ENCODE measurements around the gene TBC1D10B. TPM values are rescaled to one million over a fixed set of nuclear protein-coding genes. Genes with fewer than 3 reads are reported as not detected.
"Not testable (repeated sequence)": the region's sequence is repeated elsewhere in the genome, so short reads cannot be mapped to it uniquely, and the experiment has no call there.

Gene TBC1D10B
- total RNA-seq, 1 donor from 2014 or later = 8.2 TPM

DNA sequence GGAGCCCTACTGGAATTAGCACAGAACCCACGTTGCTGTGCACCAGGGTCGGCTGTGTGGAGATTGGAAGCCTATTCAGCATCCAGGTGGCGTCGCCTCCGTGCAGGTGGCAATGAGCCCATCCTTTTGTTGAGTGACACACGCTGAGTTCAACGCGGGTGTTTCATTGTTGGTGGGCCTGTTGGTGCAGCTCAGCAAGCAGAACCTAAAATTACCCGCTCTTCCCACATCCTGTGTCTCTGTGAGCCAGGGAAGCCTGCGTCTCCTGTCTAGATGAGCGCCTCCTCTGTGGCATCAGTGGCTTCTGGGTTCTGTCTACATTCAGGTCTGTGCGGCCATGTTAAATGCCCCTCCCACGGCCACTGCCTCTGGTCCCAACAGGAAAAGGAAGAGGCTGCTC lies 29.7 kb downstream of the TBC1D10B start:
- Histone ChIP-seq H3K4me2 (no peak overlapping the region), H3K27me3 (no peaks in the 10 kb centered on the region), H3K79me2 (ENCODE audit: low read depth) (no peaks in the 10 kb centered on the region), H3K36me3 (no peaks in the 10 kb centered on the region), H3K27ac (no peak overlapping the region), H4K20me1 (ENCODE audit: low read depth) (no peaks in the 10 kb centered on the region), H3K4me3 (no peak overlapping the region), H3F3A (ENCODE audit: low read depth) (peaks cover 5% of the 10 kb centered on the region), H3K9ac (no peak overlapping the region), H2AFZ (replicated peaks) (no peak overlapping the region), H3K4me1 (no peaks in the 10 kb centered on the region), H3K9me3 (ENCODE audit: low read depth) (no peaks in the 10 kb centered on the region)
- Mint-ChIP-seq H3K36me3 (no peaks in the 10 kb centered on the region), H3K9me3 (no peaks in the 10 kb centered on the region), H3K4me3 (no peak overlapping the region), H3K27ac (no peak overlapping the region), H3K4me1 (peaks cover 4% of the 10 kb centered on the region), H3K27me3 (ENCODE audit: insufficient read depth, low read depth) (peaks cover 6% of the 10 kb centered on the region)
- no peak for DNase-seq (ENCODE audit: low spot score)
- TF ChIP-seq, protein P1, sequence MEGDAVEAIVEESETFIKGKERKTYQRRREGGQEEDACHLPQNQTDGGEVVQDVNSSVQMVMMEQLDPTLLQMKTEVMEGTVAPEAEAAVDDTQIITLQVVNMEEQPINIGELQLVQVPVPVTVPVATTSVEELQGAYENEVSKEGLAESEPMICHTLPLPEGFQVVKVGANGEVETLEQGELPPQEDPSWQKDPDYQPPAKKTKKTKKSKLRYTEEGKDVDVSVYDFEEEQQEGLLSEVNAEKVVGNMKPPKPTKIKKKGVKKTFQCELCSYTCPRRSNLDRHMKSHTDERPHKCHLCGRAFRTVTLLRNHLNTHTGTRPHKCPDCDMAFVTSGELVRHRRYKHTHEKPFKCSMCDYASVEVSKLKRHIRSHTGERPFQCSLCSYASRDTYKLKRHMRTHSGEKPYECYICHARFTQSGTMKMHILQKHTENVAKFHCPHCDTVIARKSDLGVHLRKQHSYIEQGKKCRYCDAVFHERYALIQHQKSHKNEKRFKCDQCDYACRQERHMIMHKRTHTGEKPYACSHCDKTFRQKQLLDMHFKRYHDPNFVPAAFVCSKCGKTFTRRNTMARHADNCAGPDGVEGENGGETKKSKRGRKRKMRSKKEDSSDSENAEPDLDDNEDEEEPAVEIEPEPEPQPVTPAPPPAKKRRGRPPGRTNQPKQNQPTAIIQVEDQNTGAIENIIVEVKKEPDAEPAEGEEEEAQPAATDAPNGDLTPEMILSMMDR (IDR thresholded peaks at IDR 0.05) = no peak
- no peak for TF ChIP-seq EZH2 (IDR thresholded peaks at IDR 0.05)
- TF ChIP-seq EZH2phosphoT487 (IDR thresholded peaks at IDR 0.05) = no peak

DNA sequence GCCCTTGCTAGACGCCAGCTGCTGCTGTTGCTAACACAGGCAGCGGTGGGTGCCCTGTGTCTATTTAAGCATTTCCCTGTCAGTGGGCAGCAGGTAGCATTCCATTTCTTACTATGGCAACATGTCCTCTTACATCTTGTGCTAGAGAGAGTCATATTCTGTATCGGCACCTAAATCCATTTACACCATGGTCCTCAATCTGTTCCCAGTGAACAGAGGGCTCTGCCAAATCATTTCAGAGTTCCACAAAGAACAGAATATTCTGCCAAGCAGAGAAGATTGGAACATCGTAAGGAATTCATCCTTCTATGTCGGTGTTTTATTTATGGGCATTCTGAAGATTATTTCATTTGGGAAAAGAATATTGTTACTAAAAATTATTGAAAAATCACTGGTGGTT lies 31.6 kb downstream of the TBC1D10B start:
- H3K36me3 Mint-ChIP-seq; H3K9me3 Mint-ChIP-seq; H3K27me3 Mint-ChIP-seq (ENCODE audit: insufficient read depth, low read depth); H3K4me3 Mint-ChIP-seq; H3K27me3 ChIP-seq; H3K27ac Mint-ChIP-seq; H4K20me1 ChIP-seq (ENCODE audit: low read depth); H2AFZ ChIP-seq (replicated peaks); H3K36me3 ChIP-seq; DNase-seq (ENCODE audit: low spot score); H3K4me1 ChIP-seq; H3K27ac ChIP-seq; H3K9ac ChIP-seq; H3K9me3 ChIP-seq (ENCODE audit: low read depth); H3K4me1 Mint-ChIP-seq; H3F3A ChIP-seq (ENCODE audit: low read depth); H3K4me2 ChIP-seq; H3K4me3 ChIP-seq; H3K79me2 ChIP-seq (ENCODE audit: low read depth): not testable (repeated sequence)

DNA sequence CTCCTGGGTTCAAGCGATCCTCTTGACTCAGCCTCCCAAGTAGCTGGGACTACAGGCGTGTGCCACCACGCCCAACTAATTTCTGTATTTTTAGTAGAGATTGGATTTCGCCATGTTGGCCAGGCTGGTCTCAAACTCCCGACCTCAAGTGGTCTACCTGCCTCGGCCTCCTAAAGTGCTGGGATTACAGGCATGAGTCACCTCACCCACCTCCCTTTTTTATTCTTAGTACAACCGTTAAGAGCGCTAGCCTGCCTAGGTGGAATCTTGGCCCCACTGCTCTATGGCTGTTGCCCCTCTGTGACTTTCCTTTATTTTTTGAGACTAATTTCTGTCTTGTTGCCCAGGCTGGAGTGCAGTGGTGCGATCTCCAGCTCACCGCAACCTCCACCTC lies 32.3 kb downstream of the TBC1D10B start:
- H3K36me3 Mint-ChIP-seq; H3F3A ChIP-seq (ENCODE audit: low read depth); H3K9me3 ChIP-seq (ENCODE audit: low read depth); H4K20me1 ChIP-seq (ENCODE audit: low read depth); H3K27me3 ChIP-seq; H3K4me3 ChIP-seq; H3K4me1 ChIP-seq; H3K9me3 Mint-ChIP-seq; H3K27me3 Mint-ChIP-seq (ENCODE audit: insufficient read depth, low read depth); H3K27ac Mint-ChIP-seq; H3K4me3 Mint-ChIP-seq; H3K36me3 ChIP-seq; H3K27ac ChIP-seq; H2AFZ ChIP-seq (replicated peaks); DNase-seq (ENCODE audit: low spot score); H3K4me2 ChIP-seq; H3K9ac ChIP-seq: not testable (repeated sequence)
- H3K79me2 ChIP-seq (ENCODE audit: low read depth) = peaks cover 14% of the 10 kb centered on the region
- H3K4me1 Mint-ChIP-seq = peaks cover 10% of the 10 kb centered on the region

DNA sequence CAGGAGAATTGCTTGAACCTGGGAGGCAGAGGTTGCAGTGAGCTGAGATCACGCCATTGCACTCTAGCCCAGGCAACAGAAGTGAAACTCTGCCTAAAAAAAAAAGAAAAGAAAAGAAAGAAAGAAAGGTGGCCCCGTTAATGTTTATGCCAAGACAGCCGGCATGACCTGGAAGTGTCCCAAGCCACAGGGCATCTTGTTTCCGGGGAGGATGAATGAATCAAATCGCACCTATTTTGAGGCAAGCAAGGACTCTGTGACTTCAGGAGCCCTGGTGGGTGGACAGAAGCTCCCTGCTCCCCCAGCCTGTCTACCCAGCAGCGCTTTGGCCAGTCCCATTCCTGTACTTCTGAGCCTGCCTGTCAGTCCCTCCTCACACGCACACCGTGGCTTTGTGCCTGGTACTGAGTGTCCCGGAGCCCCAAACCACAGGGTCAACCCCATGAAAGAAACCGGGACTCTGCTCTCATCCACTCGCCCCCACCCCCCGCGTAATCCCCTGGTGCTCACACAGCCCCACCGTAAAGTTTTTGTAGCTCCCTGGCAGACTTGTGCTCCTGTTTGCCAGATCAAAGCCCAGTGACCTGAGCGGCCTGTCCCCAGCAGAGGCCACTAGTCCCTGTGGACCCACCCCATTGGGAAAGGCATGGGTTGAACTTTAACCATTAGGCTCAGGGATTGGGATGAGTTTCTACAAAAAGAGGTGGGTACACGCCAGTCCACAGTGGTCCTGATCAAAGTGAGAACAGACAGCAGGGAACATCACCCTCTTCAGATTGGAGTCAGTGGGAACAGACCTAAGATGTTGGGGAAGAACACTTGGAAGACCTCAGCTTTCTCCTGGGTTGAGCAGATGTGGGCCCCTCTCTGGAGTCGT lies 34.5 kb downstream of the TBC1D10B start:
- Histone ChIP-seq H3K79me2 (ENCODE audit: low read depth) (peaks cover 34% of the 10 kb centered on the region), H3K4me2 (peak overlapping the region; percentile 39), H3K27me3 (no peaks in the 10 kb centered on the region), H3K27ac (no peak overlapping the region), H2AFZ (replicated peaks) (no peak overlapping the region), H3K9ac (no peak overlapping the region), H3K4me1 (no peaks in the 10 kb centered on the region), H3K9me3 (ENCODE audit: low read depth) (no peaks in the 10 kb centered on the region), H3K4me3 (peak overlapping the region; percentile 88), H4K20me1 (ENCODE audit: low read depth) (no peaks in the 10 kb centered on the region), H3F3A (ENCODE audit: low read depth) (peaks cover 8% of the 10 kb centered on the region), H3K36me3 (no peaks in the 10 kb centered on the region)
- DNase-seq (ENCODE audit: low spot score) = no peak
- TF ChIP-seq EZH2 (IDR thresholded peaks at IDR 0.05) (no peak), EZH2phosphoT487 (IDR thresholded peaks at IDR 0.05) (no peak)
- TF ChIP-seq, protein P1 (IDR thresholded peaks at IDR 0.05) = no peak
- Mint-ChIP-seq H3K36me3 (peaks cover 2% of the 10 kb centered on the region), H3K27ac (peak overlapping the region; percentile 66), H3K4me3 (peak overlapping the region; percentile 81), H3K4me1 (peaks cover 13% of the 10 kb centered on the region), H3K27me3 (ENCODE audit: insufficient read depth, low read depth) (peaks cover 8% of the 10 kb centered on the region), H3K9me3 (no peaks in the 10 kb centered on the region)

DNA sequence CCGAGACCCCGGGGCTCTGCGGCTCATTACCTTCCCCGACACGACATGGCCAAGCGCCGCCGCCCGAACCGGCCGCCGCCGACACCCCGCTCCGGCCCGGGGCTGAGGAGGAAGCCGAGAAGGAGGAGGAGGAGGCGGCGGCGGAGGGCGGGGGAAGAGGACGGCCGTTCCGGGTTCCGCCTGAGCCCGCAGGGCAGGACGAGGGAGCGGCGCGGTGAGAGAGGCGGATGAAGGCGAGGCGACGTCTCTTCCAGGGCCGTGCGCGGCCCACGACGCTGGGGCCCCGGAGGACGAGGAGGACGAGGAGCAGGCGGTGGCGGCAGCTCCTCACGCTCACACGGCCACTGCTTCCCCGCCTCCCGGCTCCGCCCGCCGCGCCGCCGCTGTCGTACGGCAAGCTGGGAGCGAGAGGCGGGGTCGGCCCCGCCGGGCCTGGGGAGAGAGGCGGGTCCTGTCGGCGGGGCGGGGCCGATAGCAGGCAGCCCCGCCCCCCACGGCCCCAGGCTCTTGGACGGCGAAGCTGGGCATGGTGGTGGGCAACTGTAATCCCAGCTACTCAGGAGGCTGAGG lies 35.2 kb downstream of the TBC1D10B start:
- not testable (repeated sequence) for H3K9me3 Mint-ChIP-seq; H3K36me3 ChIP-seq; H3K27ac Mint-ChIP-seq; H3K9me3 ChIP-seq (ENCODE audit: low read depth); H3F3A ChIP-seq (ENCODE audit: low read depth); H3K27me3 ChIP-seq; H3K27me3 Mint-ChIP-seq (ENCODE audit: insufficient read depth, low read depth); H3K4me1 ChIP-seq; H3K36me3 Mint-ChIP-seq; H4K20me1 ChIP-seq (ENCODE audit: low read depth)
- DNase-seq (ENCODE audit: low spot score) = peak; percentile 92
- peaks cover 13% of the 10 kb centered on the region for H3K4me1 Mint-ChIP-seq
- Histone ChIP-seq H2AFZ (replicated peaks) (peak overlapping the region; percentile 89), H3K27ac (peak overlapping the region; percentile 95), H3K4me2 (peak overlapping the region; percentile 71), H3K4me3 (peak overlapping the region; percentile 88), H3K79me2 (ENCODE audit: low read depth) (peaks cover 42% of the 10 kb centered on the region), H3K9ac (peak overlapping the region; percentile 66)
- H3K4me3 Mint-ChIP-seq = peak overlapping the region; percentile 81

DNA sequence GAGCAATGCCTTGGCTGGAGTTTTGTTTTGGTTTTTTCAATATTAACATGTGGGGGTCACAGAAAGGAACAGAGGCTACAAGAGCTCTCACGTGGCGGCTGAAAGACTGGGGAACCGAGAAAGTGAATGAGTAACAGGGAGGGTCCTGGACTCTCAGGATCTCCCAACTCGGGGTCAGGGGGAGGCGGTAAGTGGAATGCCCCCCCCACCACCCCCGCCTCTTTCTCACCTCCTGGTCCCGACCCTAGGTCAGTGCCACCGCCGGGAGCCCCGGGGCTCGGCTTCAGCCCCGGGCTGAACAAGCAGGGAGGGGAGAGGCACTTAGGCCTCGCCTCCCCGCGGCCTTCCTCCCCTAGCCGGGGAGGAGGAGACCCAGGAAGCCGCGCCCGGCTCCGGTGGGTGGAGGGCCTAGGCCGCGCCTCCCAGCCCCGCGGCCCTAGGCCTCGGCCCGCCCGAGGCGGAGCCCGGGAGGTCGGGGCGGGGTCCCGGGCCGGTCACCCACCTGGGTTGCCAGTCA lies 35.8 kb downstream of the TBC1D10B start:
- not testable (repeated sequence) for H4K20me1 ChIP-seq (ENCODE audit: low read depth); H3K36me3 Mint-ChIP-seq; H3K9me3 Mint-ChIP-seq; H3K27me3 Mint-ChIP-seq (ENCODE audit: insufficient read depth, low read depth); H3K27me3 ChIP-seq; H3K9ac ChIP-seq; H3K9me3 ChIP-seq (ENCODE audit: low read depth); H3K4me1 ChIP-seq; H3F3A ChIP-seq (ENCODE audit: low read depth); H3K36me3 ChIP-seq
- H2AFZ ChIP-seq (replicated peaks) = peak overlapping the region; percentile 89
- H3K79me2 ChIP-seq (ENCODE audit: low read depth) = peaks cover 48% of the 10 kb centered on the region
- Mint-ChIP-seq H3K27ac (peak overlapping the region; percentile 99), H3K4me3 (peak overlapping the region; percentile 99), H3K4me1 (peaks cover 13% of the 10 kb centered on the region)
- H3K4me2 ChIP-seq = peak overlapping the region; percentile 71
- peak overlapping the region; percentile 88 for H3K4me3 ChIP-seq
- H3K27ac ChIP-seq = peak overlapping the region; percentile 95
- peak; percentile 91 for DNase-seq (ENCODE audit: low spot score)

Data from neural progenitor cell (in vitro differentiated cells).